B cell (primary cell): ENCODE measurements around the gene PDLIM1. TPM values are rescaled to one million over a fixed set of nuclear protein-coding genes. Genes with fewer than 3 reads are reported as not detected.

Experiments used
- ATAC-seq: fragments of 200-7000 bp; cut with Tn5 transposase; one replicate; pipeline ENCODE4 v1.10.0; 2021; ENCODE audit warnings: low read depth, mild to moderate bottlenecking, moderate number of reproducible peaks, moderate library complexity
- CTCF ChIA-PET: fragments of 350-600 bp; sonication (Branson Sonifier 250); formaldehyde crosslinking; loops from one replicate; lab custom pipeline; 2021; ENCODE audit warnings: antibody characterized with exemption, inconsistent platforms; lab: Charles Lee
- POLR2A ChIA-PET: fragments of 350-600 bp; sonication (Branson Sonifier 250); formaldehyde crosslinking; loops from one replicate; lab custom pipeline; 2021; ENCODE audit warnings: antibody characterized with exemption; lab: Charles Lee
- DNase-seq: peaks from one replicate; pipeline ENCODE4 v3.0.0; 2013
- H2AFZ ChIP-seq: 2 replicates; pipeline ENCODE4 v1.6.1; 2012; ENCODE audit warnings: mild to moderate bottlenecking, low read depth, low read length; ENCODE audit not compliant: insufficient read depth, poor library complexity, severe bottlenecking
- H3K27ac ChIP-seq, 2 donors: 1 replicate in 1 of 2; 2 replicates in 1 of 2; pipeline ENCODE4 v1.5.1; 2012 to 2013; ENCODE audit warnings: low read length in 2 of 2, mild to moderate bottlenecking in 2 of 2, moderate library complexity in 1 of 2
- H3K27me3 ChIP-seq, 4 experiments: fragments of 200-600 bp in 1 of 4; sonication (generic) in 1 of 4; replicated peaks in 1 of 4; 1 replicate in 2 of 4; 2 replicates in 2 of 4; pipeline versions ENCODE4 v1.6.1 to v1.7.0; 2013 to 2016; ENCODE audit warnings: low read length in 3 of 4, mild to moderate bottlenecking in 2 of 4, mixed read lengths in 1 of 4, moderate library complexity in 1 of 4; ENCODE audit not compliant: insufficient read depth in 4 of 4, control insufficient read depth in 3 of 4; ENCODE audit errors: control extremely low read depth in 1 of 4
- H3K36me3 ChIP-seq, 2 experiments: replicated peaks in 1 of 2; 1 replicate in 1 of 2; 2 replicates in 1 of 2; pipeline versions ENCODE4 v1.6.1 to v1.7.1; 2013; ENCODE audit warnings: low read length in 1 of 2; ENCODE audit not compliant: insufficient read depth in 2 of 2, control insufficient read depth in 1 of 2; ENCODE audit errors: control extremely low read depth in 1 of 2, extremely low read depth in 1 of 2
- H3K4me1 ChIP-seq, 2 donors: fragments of 200-600 bp in 1 of 2; sonication (generic) in 1 of 2; 1 replicate in 1 of 2; 2 replicates in 1 of 2; pipeline versions ENCODE4 v1.5.1 to v1.6.1; 2013 to 2017; ENCODE audit warnings: low read length in 2 of 2; ENCODE audit not compliant: control insufficient read depth in 2 of 2, insufficient read depth in 2 of 2
- H3K4me2 ChIP-seq: replicated peaks from 2 replicates; pipeline ENCODE3; 2012; ENCODE audit warnings: mild to moderate bottlenecking, low read depth, low read length; ENCODE audit not compliant: poor library complexity, severe bottlenecking
- H3K4me3 ChIP-seq, 5 experiments: fragments of 200-600 bp in 1 of 5; sonication (generic) in 1 of 5; 1 replicate in 3 of 5; 2 replicates in 2 of 5; pipeline versions ENCODE4 v1.5.1 to v1.7.0; 2011 to 2016; ENCODE audit warnings: low read length in 4 of 5, mild to moderate bottlenecking in 4 of 5, low read depth in 2 of 5, control low read depth in 1 of 5, moderate library complexity in 1 of 5; ENCODE audit not compliant: insufficient read depth in 1 of 5; ENCODE audit errors: control extremely low read depth in 1 of 5, extremely low read depth in 1 of 5
- H3K79me2 ChIP-seq: fragments of 200-600 bp; sonication (generic); one replicate; pipeline ENCODE4 v1.6.0; 2016; ENCODE audit warnings: low read length; ENCODE audit not compliant: control insufficient read depth, insufficient read depth
- H3K9ac ChIP-seq: fragments of 200-600 bp; sonication (generic); 2 replicates; pipeline ENCODE4 v1.6.1; 2017; ENCODE audit warnings: mild to moderate bottlenecking, low read length, moderate library complexity
- H3K9me3 ChIP-seq, 3 donors: one replicate each; pipeline versions ENCODE4 v1.6.1 to v1.7.1; 2013; ENCODE audit warnings: low read length in 2 of 3; ENCODE audit not compliant: control insufficient read depth in 2 of 3, insufficient read depth in 1 of 3; ENCODE audit errors: control extremely low read depth in 1 of 3
- H4K20me1 ChIP-seq: 2 replicates; pipeline ENCODE4 v1.6.0; 2012; ENCODE audit warnings: mild to moderate bottlenecking, low read length; ENCODE audit not compliant: insufficient read depth, control insufficient read depth, poor library complexity, severe bottlenecking
- H3K27ac Mint-ChIP-seq: one replicate; pipeline ENCODE4 v1.8.0; 2021; ENCODE audit warnings: mixed read lengths
- H3K27me3 Mint-ChIP-seq: one replicate; pipeline ENCODE4 v1.8.0; 2021; ENCODE audit warnings: mixed read lengths
- H3K4me1 Mint-ChIP-seq: one replicate; pipeline ENCODE4 v1.8.0; 2021; ENCODE audit warnings: mixed read lengths
- H3K4me3 Mint-ChIP-seq: one replicate; pipeline ENCODE4 v1.8.0; 2021; ENCODE audit warnings: mixed read lengths
- H3K9me3 Mint-ChIP-seq: one replicate; pipeline ENCODE4 v1.8.0; 2022; ENCODE audit warnings: mixed read lengths; ENCODE audit not compliant: insufficient read depth
- EZH2 ChIP-seq: IDR thresholded peaks from 2 replicates; pipeline ENCODE4 v1.6.1; 2012; ENCODE audit warnings: borderline replicate concordance, low read depth, mild to moderate bottlenecking, moderate library complexity, low read length; ENCODE audit not compliant: insufficient read depth, poor library complexity, severe bottlenecking
- WGBS: methylation state at CpG from one replicate; pipeline ENCODE4 v1.1.5; 2013; ENCODE audit warnings: missing lambda C conversion rate; ENCODE audit not compliant: insufficient coverage; 5-methylcytosine and 5-hydroxymethylcytosine counted together
- intact Hi-C: fragments of 100-400 bp; cut with micrococcal nuclease; formaldehyde crosslinking; loops from one replicate; pipeline ENCODE4 v1.10.0; 2022
- polyA plus RNA-seq: library from polyadenylated mRNA; depleted of rRNA; stranded (reverse); fragments of >200 nt; gene quantifications from 2 replicates; pipeline ENCODE4 v1.2.3, GENCODE V29; 2012
- total RNA-seq, 2 donors: library from RNA; stranded (reverse); fragments of 120-200 nt in 1 of 2; gene quantifications; 1 replicate in 1 of 2; 2 replicates in 1 of 2; pipeline versions ENCODE4 v1.2.3 to v1.2.4, GENCODE V29; 2013 to 2022
- TF ChIP-seq, protein P1 (sequence below): fragments of 200-600 bp; IDR thresholded peaks from one replicate; pipeline ENCODE4 v1.8.0; 2022; ENCODE audit warnings: antibody characterized with exemption, mild to moderate bottlenecking

Gene PDLIM1
- total and polyA plus RNA-seq, 2 donors (not counting 1 experiment from before 2014, with no cell fraction given): 123 to 135 TPM

- Histone ChIP-seq H3K79me2 (peaks cover 90% of the 10 kb centered on the region), H3K36me3 (peaks cover 4 to 6% of the 10 kb centered on the region in 2 experiments), H4K20me1 (peaks cover 60% of the 10 kb centered on the region), H3K4me1 (peaks cover 32 to 43% of the 10 kb centered on the region in 2 donors), H3K27me3 (no peaks in the 10 kb centered on the region), H3K9me3 (no peaks in the 10 kb centered on the region), H3K4me2 (peak overlapping the region; percentile 12), H3K27ac (peak overlapping the region in 1 of 2 donors; percentile 33), H2AFZ (no peak overlapping the region), H3K9ac (no peak overlapping the region), H3K4me3 (no peak overlapping the region)
- peaks cover 62% of the 10 kb centered on the region for H3K4me1 Mint-ChIP-seq
- H3K27ac Mint-ChIP-seq: peak overlapping the region; percentile 62
- H3K27me3 Mint-ChIP-seq: no peaks in the 10 kb centered on the region
- ChIA-PET POLR2A (no interaction called here), CTCF (interaction anchor here (1.0 kb wide), 1 partner anchor 88 kb away, joined by 3 read pairs; no protein-coding TSS in a partner anchor)
- DNase-seq (no peak), ATAC-seq (no peak)
- TF ChIP-seq, protein P1, sequence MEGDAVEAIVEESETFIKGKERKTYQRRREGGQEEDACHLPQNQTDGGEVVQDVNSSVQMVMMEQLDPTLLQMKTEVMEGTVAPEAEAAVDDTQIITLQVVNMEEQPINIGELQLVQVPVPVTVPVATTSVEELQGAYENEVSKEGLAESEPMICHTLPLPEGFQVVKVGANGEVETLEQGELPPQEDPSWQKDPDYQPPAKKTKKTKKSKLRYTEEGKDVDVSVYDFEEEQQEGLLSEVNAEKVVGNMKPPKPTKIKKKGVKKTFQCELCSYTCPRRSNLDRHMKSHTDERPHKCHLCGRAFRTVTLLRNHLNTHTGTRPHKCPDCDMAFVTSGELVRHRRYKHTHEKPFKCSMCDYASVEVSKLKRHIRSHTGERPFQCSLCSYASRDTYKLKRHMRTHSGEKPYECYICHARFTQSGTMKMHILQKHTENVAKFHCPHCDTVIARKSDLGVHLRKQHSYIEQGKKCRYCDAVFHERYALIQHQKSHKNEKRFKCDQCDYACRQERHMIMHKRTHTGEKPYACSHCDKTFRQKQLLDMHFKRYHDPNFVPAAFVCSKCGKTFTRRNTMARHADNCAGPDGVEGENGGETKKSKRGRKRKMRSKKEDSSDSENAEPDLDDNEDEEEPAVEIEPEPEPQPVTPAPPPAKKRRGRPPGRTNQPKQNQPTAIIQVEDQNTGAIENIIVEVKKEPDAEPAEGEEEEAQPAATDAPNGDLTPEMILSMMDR: no peak
- no peak for TF ChIP-seq EZH2
- no CpG with 5 or more reads among the region's 1 CpG for WGBS
- intact Hi-C loops: no loop called here
- no peaks in the 10 kb centered on the region for H3K9me3 Mint-ChIP-seq
- peak overlapping the region; percentile 9 for H3K4me3 Mint-ChIP-seq
Observed at GRCh38 chr10:95275726-95276366, 15.0 kb downstream of the PDLIM1 start.
